SK-N-SH treated with all-trans-retinoic acid at 6 μM for 48 hours (cell line): ENCODE results near the gene SMG1.
"Not testable (repeated sequence)": the region's sequence is repeated elsewhere in the genome, so short reads cannot be mapped to it uniquely, and the experiment has no call there.

Experiments used
- GLIS3 ChIP-seq: fragments of 250-450 bp; sonication (Bioruptor Pico); IDR thresholded peaks from 2 replicates; pipeline ENCODE4 v1.5.0; 2020; ENCODE audit warnings: mild to moderate bottlenecking, moderate library complexity
- OSR1 ChIP-seq: fragments of 250-450 bp; sonication (Bioruptor Pico); IDR thresholded peaks from 2 replicates; pipeline ENCODE4 v1.8.0; 2022; ENCODE audit warnings: moderate library complexity, mild to moderate bottlenecking, inconsistent platforms
- POU6F1 ChIP-seq: fragments of 250-450 bp; sonication (Bioruptor Pico); IDR thresholded peaks from 2 replicates; pipeline ENCODE4 v1.8.0; 2021; ENCODE audit warnings: low read depth, mild to moderate bottlenecking, moderate library complexity, borderline replicate concordance
- RARB ChIP-seq: fragments of 250-450 bp; sonication (Bioruptor Pico); IDR thresholded peaks from 2 replicates; pipeline ENCODE4 v1.8.0; 2021; ENCODE audit warnings: mild to moderate bottlenecking, moderate library complexity
- SNAI2 ChIP-seq: fragments of 250-450 bp; sonication (Bioruptor Pico); IDR thresholded peaks from 2 replicates; pipeline ENCODE4 v1.5.0; 2020; ENCODE audit warnings: mild to moderate bottlenecking, moderate library complexity
- TOX ChIP-seq: fragments of 250-450 bp; sonication (Bioruptor Pico); IDR thresholded peaks from 2 replicates; pipeline ENCODE4 v1.8.0; 2021; ENCODE audit warnings: mild to moderate bottlenecking, moderate library complexity, borderline replicate concordance
- ZFP3 ChIP-seq: fragments of 250-450 bp; sonication (Bioruptor Pico); IDR thresholded peaks from 2 replicates; pipeline ENCODE4 v1.5.0; 2020; ENCODE audit warnings: mild to moderate bottlenecking, moderate library complexity
- ZFP30 ChIP-seq: fragments of 450-650 bp; formaldehyde crosslinking; IDR thresholded peaks from 2 replicates; pipeline ENCODE4 v1.5.0; 2022; ENCODE audit warnings: mild to moderate bottlenecking, moderate library complexity
- ZNF8 ChIP-seq: fragments of 450-650 bp; formaldehyde crosslinking; IDR thresholded peaks from 2 replicates; pipeline ENCODE4 v1.5.0; 2020; ENCODE audit warnings: mild to moderate bottlenecking, moderate library complexity
- TF ChIP-seq, protein P1 (sequence below): fragments of 250-450 bp; sonication (Bioruptor Pico); IDR thresholded peaks from 2 replicates; pipeline ENCODE4 v1.5.1; 2020; ENCODE audit warnings: low read depth, mild to moderate bottlenecking, moderate library complexity
- TF ChIP-seq, protein P2 (sequence below): fragments of 250-450 bp; sonication (Bioruptor Pico); IDR thresholded peaks from 2 replicates; pipeline ENCODE4 v1.8.0; 2020; ENCODE audit warnings: mild to moderate bottlenecking, moderate library complexity, borderline replicate concordance

- not testable (repeated sequence) for TF ChIP-seq ZFP30 (CRISPR knock-in tag); RARB (CRISPR knock-in tag); ZFP3 (CRISPR knock-in tag); GLIS3 (CRISPR knock-in tag); TOX (CRISPR knock-in tag); OSR1 (CRISPR knock-in tag); SNAI2 (CRISPR knock-in tag); POU6F1 (CRISPR knock-in tag); ZNF8
- TF ChIP-seq, protein P1, sequence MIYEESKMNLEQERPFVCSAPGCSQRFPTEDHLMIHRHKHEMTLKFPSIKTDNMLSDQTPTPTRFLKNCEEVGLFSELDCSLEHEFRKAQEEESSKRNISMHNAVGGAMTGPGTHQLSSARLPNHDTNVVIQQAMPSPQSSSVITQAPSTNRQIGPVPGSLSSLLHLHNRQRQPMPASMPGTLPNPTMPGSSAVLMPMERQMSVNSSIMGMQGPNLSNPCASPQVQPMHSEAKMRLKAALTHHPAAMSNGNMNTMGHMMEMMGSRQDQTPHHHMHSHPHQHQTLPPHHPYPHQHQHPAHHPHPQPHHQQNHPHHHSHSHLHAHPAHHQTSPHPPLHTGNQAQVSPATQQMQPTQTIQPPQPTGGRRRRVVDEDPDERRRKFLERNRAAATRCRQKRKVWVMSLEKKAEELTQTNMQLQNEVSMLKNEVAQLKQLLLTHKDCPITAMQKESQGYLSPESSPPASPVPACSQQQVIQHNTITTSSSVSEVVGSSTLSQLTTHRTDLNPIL (CRISPR knock-in tag): not testable (repeated sequence)
- TF ChIP-seq, protein P2, sequence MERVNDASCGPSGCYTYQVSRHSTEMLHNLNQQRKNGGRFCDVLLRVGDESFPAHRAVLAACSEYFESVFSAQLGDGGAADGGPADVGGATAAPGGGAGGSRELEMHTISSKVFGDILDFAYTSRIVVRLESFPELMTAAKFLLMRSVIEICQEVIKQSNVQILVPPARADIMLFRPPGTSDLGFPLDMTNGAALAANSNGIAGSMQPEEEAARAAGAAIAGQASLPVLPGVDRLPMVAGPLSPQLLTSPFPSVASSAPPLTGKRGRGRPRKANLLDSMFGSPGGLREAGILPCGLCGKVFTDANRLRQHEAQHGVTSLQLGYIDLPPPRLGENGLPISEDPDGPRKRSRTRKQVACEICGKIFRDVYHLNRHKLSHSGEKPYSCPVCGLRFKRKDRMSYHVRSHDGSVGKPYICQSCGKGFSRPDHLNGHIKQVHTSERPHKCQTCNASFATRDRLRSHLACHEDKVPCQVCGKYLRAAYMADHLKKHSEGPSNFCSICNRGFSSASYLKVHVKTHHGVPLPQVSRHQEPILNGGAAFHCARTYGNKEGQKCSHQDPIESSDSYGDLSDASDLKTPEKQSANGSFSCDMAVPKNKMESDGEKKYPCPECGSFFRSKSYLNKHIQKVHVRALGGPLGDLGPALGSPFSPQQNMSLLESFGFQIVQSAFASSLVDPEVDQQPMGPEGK (CRISPR knock-in tag): not testable (repeated sequence)
Observed at GRCh38 chr16:18902044-18902443, 24.2 kb downstream of the SMG1 start.
